B cell (primary cell): ENCODE measurements around the gene KRTAP2-3. TPM values are rescaled to one million over a fixed set of nuclear protein-coding genes. Genes with fewer than 3 reads are reported as not detected.
"Not testable (repeated sequence)": the region's sequence is repeated elsewhere in the genome, so short reads cannot be mapped to it uniquely, and the experiment has no call there.

Experiments used
- ATAC-seq: fragments of 200-7000 bp; cut with Tn5 transposase; one replicate; pipeline ENCODE4 v1.10.0; 2021; ENCODE audit warnings: low read depth, mild to moderate bottlenecking, moderate number of reproducible peaks, moderate library complexity
- CTCF ChIA-PET: fragments of 350-600 bp; sonication (Branson Sonifier 250); formaldehyde crosslinking; loops from one replicate; lab custom pipeline; 2021; ENCODE audit warnings: antibody characterized with exemption, inconsistent platforms; lab: Charles Lee
- POLR2A ChIA-PET: fragments of 350-600 bp; sonication (Branson Sonifier 250); formaldehyde crosslinking; loops from one replicate; lab custom pipeline; 2021; ENCODE audit warnings: antibody characterized with exemption; lab: Charles Lee
- DNase-seq: peaks from one replicate; pipeline ENCODE4 v3.0.0; 2013
- H2AFZ ChIP-seq: 2 replicates; pipeline ENCODE4 v1.6.1; 2012; ENCODE audit warnings: mild to moderate bottlenecking, low read depth, low read length; ENCODE audit not compliant: insufficient read depth, poor library complexity, severe bottlenecking
- H3K27ac ChIP-seq, 2 donors: 1 replicate in 1 of 2; 2 replicates in 1 of 2; pipeline ENCODE4 v1.5.1; 2012 to 2013; ENCODE audit warnings: low read length in 2 of 2, mild to moderate bottlenecking in 2 of 2, moderate library complexity in 1 of 2
- H3K27me3 ChIP-seq, 4 experiments: fragments of 200-600 bp in 1 of 4; sonication (generic) in 1 of 4; replicated peaks in 1 of 4; 1 replicate in 2 of 4; 2 replicates in 2 of 4; pipeline versions ENCODE4 v1.6.1 to v1.7.0; 2013 to 2016; ENCODE audit warnings: low read length in 3 of 4, mild to moderate bottlenecking in 2 of 4, mixed read lengths in 1 of 4, moderate library complexity in 1 of 4; ENCODE audit not compliant: insufficient read depth in 4 of 4, control insufficient read depth in 3 of 4; ENCODE audit errors: control extremely low read depth in 1 of 4
- H3K36me3 ChIP-seq, 2 experiments: replicated peaks in 1 of 2; 1 replicate in 1 of 2; 2 replicates in 1 of 2; pipeline versions ENCODE4 v1.6.1 to v1.7.1; 2013; ENCODE audit warnings: low read length in 1 of 2; ENCODE audit not compliant: insufficient read depth in 2 of 2, control insufficient read depth in 1 of 2; ENCODE audit errors: control extremely low read depth in 1 of 2, extremely low read depth in 1 of 2
- H3K4me1 ChIP-seq, 2 donors: fragments of 200-600 bp in 1 of 2; sonication (generic) in 1 of 2; 1 replicate in 1 of 2; 2 replicates in 1 of 2; pipeline versions ENCODE4 v1.5.1 to v1.6.1; 2013 to 2017; ENCODE audit warnings: low read length in 2 of 2; ENCODE audit not compliant: control insufficient read depth in 2 of 2, insufficient read depth in 2 of 2
- H3K4me2 ChIP-seq: replicated peaks from 2 replicates; pipeline ENCODE3; 2012; ENCODE audit warnings: mild to moderate bottlenecking, low read depth, low read length; ENCODE audit not compliant: poor library complexity, severe bottlenecking
- H3K4me3 ChIP-seq, 5 experiments: fragments of 200-600 bp in 1 of 5; sonication (generic) in 1 of 5; 1 replicate in 3 of 5; 2 replicates in 2 of 5; pipeline versions ENCODE4 v1.5.1 to v1.7.0; 2011 to 2016; ENCODE audit warnings: low read length in 4 of 5, mild to moderate bottlenecking in 4 of 5, low read depth in 2 of 5, control low read depth in 1 of 5, moderate library complexity in 1 of 5; ENCODE audit not compliant: insufficient read depth in 1 of 5; ENCODE audit errors: control extremely low read depth in 1 of 5, extremely low read depth in 1 of 5
- H3K79me2 ChIP-seq: fragments of 200-600 bp; sonication (generic); one replicate; pipeline ENCODE4 v1.6.0; 2016; ENCODE audit warnings: low read length; ENCODE audit not compliant: control insufficient read depth, insufficient read depth
- H3K9ac ChIP-seq: fragments of 200-600 bp; sonication (generic); 2 replicates; pipeline ENCODE4 v1.6.1; 2017; ENCODE audit warnings: mild to moderate bottlenecking, low read length, moderate library complexity
- H3K9me3 ChIP-seq, 3 donors: one replicate each; pipeline versions ENCODE4 v1.6.1 to v1.7.1; 2013; ENCODE audit warnings: low read length in 2 of 3; ENCODE audit not compliant: control insufficient read depth in 2 of 3, insufficient read depth in 1 of 3; ENCODE audit errors: control extremely low read depth in 1 of 3
- H4K20me1 ChIP-seq: 2 replicates; pipeline ENCODE4 v1.6.0; 2012; ENCODE audit warnings: mild to moderate bottlenecking, low read length; ENCODE audit not compliant: insufficient read depth, control insufficient read depth, poor library complexity, severe bottlenecking
- H3K27ac Mint-ChIP-seq: one replicate; pipeline ENCODE4 v1.8.0; 2021; ENCODE audit warnings: mixed read lengths
- H3K27me3 Mint-ChIP-seq: one replicate; pipeline ENCODE4 v1.8.0; 2021; ENCODE audit warnings: mixed read lengths
- H3K4me1 Mint-ChIP-seq: one replicate; pipeline ENCODE4 v1.8.0; 2021; ENCODE audit warnings: mixed read lengths
- H3K4me3 Mint-ChIP-seq: one replicate; pipeline ENCODE4 v1.8.0; 2021; ENCODE audit warnings: mixed read lengths
- H3K9me3 Mint-ChIP-seq: one replicate; pipeline ENCODE4 v1.8.0; 2022; ENCODE audit warnings: mixed read lengths; ENCODE audit not compliant: insufficient read depth
- CTCF ChIP-seq: fragments of 200-600 bp; IDR thresholded peaks from one replicate; pipeline ENCODE4 v1.8.0; 2022; ENCODE audit warnings: antibody characterized with exemption, mild to moderate bottlenecking
- EZH2 ChIP-seq: IDR thresholded peaks from 2 replicates; pipeline ENCODE4 v1.6.1; 2012; ENCODE audit warnings: borderline replicate concordance, low read depth, mild to moderate bottlenecking, moderate library complexity, low read length; ENCODE audit not compliant: insufficient read depth, poor library complexity, severe bottlenecking
- WGBS: methylation state at CpG from one replicate; pipeline ENCODE4 v1.1.5; 2013; ENCODE audit warnings: missing lambda C conversion rate; ENCODE audit not compliant: insufficient coverage; 5-methylcytosine and 5-hydroxymethylcytosine counted together
- intact Hi-C: fragments of 100-400 bp; cut with micrococcal nuclease; formaldehyde crosslinking; loops from one replicate; pipeline ENCODE4 v1.10.0; 2022
- polyA plus RNA-seq: library from polyadenylated mRNA; depleted of rRNA; stranded (reverse); fragments of >200 nt; gene quantifications from 2 replicates; pipeline ENCODE4 v1.2.3, GENCODE V29; 2012
- total RNA-seq, 2 donors: library from RNA; stranded (reverse); fragments of 120-200 nt in 1 of 2; gene quantifications; 1 replicate in 1 of 2; 2 replicates in 1 of 2; pipeline versions ENCODE4 v1.2.3 to v1.2.4, GENCODE V29; 2013 to 2022

The KRTAP2-3 gene
- total and polyA plus RNA-seq, 2 donors (not counting 1 experiment from before 2014, with no cell fraction given) = not detected

GRCh38 chr17:41065829-41066624, 6.1 kb upstream of the KRTAP2-3 start, which contains the start of gene KRTAP2-4:
Gene KRTAP2-4, minus strand, starts transcription at chr17:41065879. Its CDS starts 34 bp downstream, at chr17:41065845.
- Mint-ChIP-seq H3K27me3 (peaks cover 19% of the 10 kb centered on the region), H3K9me3 (no peaks in the 10 kb centered on the region), H3K27ac (no peak within 1 kb of the TSS), H3K4me1 (no peaks in the 10 kb centered on the region), H3K4me3 (no peak within 1 kb of the TSS)
- H3K4me3 ChIP-seq = no peak within 1 kb of the TSS
- WGBS = 83% methylated on average over 2 of the region's 6 CpGs
- H3K9me3 ChIP-seq = no peaks in the 10 kb centered on the region
- no peak within 1 kb of the TSS for H3K9ac ChIP-seq
- H3K79me2 ChIP-seq = no peaks in the 10 kb centered on the region
- peaks cover 0 to 6% (median 2%) of the 10 kb centered on the region in 4 experiments for H3K27me3 ChIP-seq
- POLR2A ChIA-PET = no interaction called here
- no peak within 1 kb of the TSS for H3K4me2 ChIP-seq
- no peaks in the 10 kb centered on the region for H3K4me1 ChIP-seq
- no peak within 1 kb of the TSS for H3K27ac ChIP-seq
- intact Hi-C loops = no loop called here
- ATAC-seq (no peak), DNase-seq (no peak)
- no peaks in the 10 kb centered on the region for H4K20me1 ChIP-seq
- TF ChIP-seq EZH2 (no peak), CTCF (no peak)
- no peak within 1 kb of the TSS for H2AFZ ChIP-seq
- CTCF ChIA-PET = no interaction called here
- no peaks in the 10 kb centered on the region for H3K36me3 ChIP-seq

- H3K27ac ChIP-seq, H3K4me3 ChIP-seq, H3K36me3 ChIP-seq, CTCF ChIA-PET, H3K27ac Mint-ChIP-seq, H3K4me1 ChIP-seq, H3K4me3 Mint-ChIP-seq, H3K4me1 Mint-ChIP-seq, DNase-seq, POLR2A ChIA-PET, H3K9ac ChIP-seq, H2AFZ ChIP-seq, intact Hi-C loops, H3K9me3 Mint-ChIP-seq, H3K4me2 ChIP-seq, H3K27me3 ChIP-seq, H3K9me3 ChIP-seq, H3K79me2 ChIP-seq, ATAC-seq, H4K20me1 ChIP-seq: not testable (repeated sequence)
- 100% methylated on average over 2 of the region's 16 CpGs for WGBS
- H3K27me3 Mint-ChIP-seq = peaks cover 28% of the 10 kb centered on the region
Measured at GRCh38 chr17:41065016-41065689, 5.2 kb upstream of the KRTAP2-3 start.
